CD4-positive, alpha-beta T cell (primary cell): ENCODE measurements around the gene NTM. TPM values are rescaled to one million over a fixed set of nuclear protein-coding genes. Genes with fewer than 3 reads are reported as not detected.

Source experiments
- ATAC-seq: fragments of 200-7000 bp; cut with Tn5 transposase; one replicate; pipeline ENCODE4 v1.10.0; 2022; ENCODE audit warnings: mild to moderate bottlenecking; ENCODE audit not compliant: poor library complexity
- CTCF ChIA-PET: fragments of 350-600 bp; sonication (Branson Sonifier 250); formaldehyde crosslinking; loops from one replicate; lab custom pipeline; 2021; ENCODE audit warnings: antibody characterized with exemption, inconsistent platforms; lab: Charles Lee
- POLR2A ChIA-PET: fragments of 350-600 bp; sonication (Branson Sonifier 250); formaldehyde crosslinking; loops from one replicate; lab custom pipeline; 2021; ENCODE audit warnings: antibody characterized with exemption, inconsistent platforms; lab: Charles Lee
- DNase-seq, 14 experiments: peaks; one replicate each; pipeline ENCODE4 v3.0.0-alpha.2; 2013 to 2020; ENCODE audit warnings: mixed read lengths in 2 of 14
- H3K27ac ChIP-seq, 2 donors: one replicate each; pipeline versions ENCODE4 v1.5.1 to v1.7.0; 2013; ENCODE audit warnings: low read length in 2 of 2, low read depth in 1 of 2, mild to moderate bottlenecking in 1 of 2
- H3K27me3 ChIP-seq, 2 experiments: 1 replicate in 1 of 2; 2 replicates in 1 of 2; pipeline versions ENCODE4 v1.6.1 to v1.7.0; 2013; ENCODE audit warnings: low read length in 2 of 2, control low read depth in 1 of 2, mild to moderate bottlenecking in 1 of 2, moderate library complexity in 1 of 2; ENCODE audit not compliant: insufficient read depth in 2 of 2, control insufficient read depth in 1 of 2
- H3K36me3 ChIP-seq: one replicate; pipeline ENCODE4 v1.6.1; 2013; ENCODE audit warnings: low read length, control low read depth; ENCODE audit not compliant: insufficient read depth
- H3K4me1 ChIP-seq: one replicate; pipeline ENCODE4 v1.6.1; 2013; ENCODE audit warnings: low read length, control low read depth; ENCODE audit not compliant: insufficient read depth
- H3K4me3 ChIP-seq: one replicate; pipeline ENCODE4 v1.5.1; 2013; ENCODE audit warnings: mild to moderate bottlenecking, low read length, moderate library complexity
- H3K9me3 ChIP-seq, 2 experiments: 1 replicate in 1 of 2; 2 replicates in 1 of 2; pipeline versions ENCODE4 v1.6.1 to v1.7.0; 2013; ENCODE audit warnings: low read length in 2 of 2, mild to moderate bottlenecking in 2 of 2, control low read depth in 1 of 2, moderate library complexity in 1 of 2; ENCODE audit not compliant: control insufficient read depth in 1 of 2, insufficient read depth in 1 of 2
- H3K27ac Mint-ChIP-seq: one replicate; pipeline ENCODE4 v1.8.0; 2020; ENCODE audit warnings: mixed read lengths
- H3K27me3 Mint-ChIP-seq: one replicate; pipeline ENCODE4 v1.8.0; 2021; ENCODE audit warnings: mixed read lengths
- H3K36me3 Mint-ChIP-seq: one replicate; pipeline ENCODE4 v1.8.0; 2021; ENCODE audit warnings: low read depth, mixed read lengths
- H3K4me1 Mint-ChIP-seq: one replicate; pipeline ENCODE4 v1.8.0; 2021; ENCODE audit warnings: low read depth, mixed read lengths
- H3K4me3 Mint-ChIP-seq: one replicate; pipeline ENCODE4 v1.8.0; 2020; ENCODE audit warnings: mild to moderate bottlenecking, mixed read lengths
- H3K9me3 Mint-ChIP-seq: one replicate; pipeline ENCODE4 v1.8.0; 2020; ENCODE audit warnings: mixed read lengths
- CTCF ChIP-seq: fragments of 200-600 bp; IDR thresholded peaks from one replicate; pipeline ENCODE4 v1.8.0; 2022; ENCODE audit warnings: antibody characterized with exemption, mild to moderate bottlenecking
- intact Hi-C, 2 experiments: fragments of 100-400 bp; cut with DNase I in 1 of 2; cut with micrococcal nuclease in 1 of 2; formaldehyde crosslinking; loops; one replicate each; pipeline versions ENCODE4 v1.15.1 to v1.9.0; 2023 to 2025; cut with DNase I, micrococcal nuclease
- total RNA-seq, 174 experiments: library from RNA in 2 of 174; stranded (reverse) in 2 of 174; gene quantifications; one replicate each; pipeline ENCODE4 v1.2.3 and lab custom pipeline; 2021 to 2026

The NTM gene
- total RNA-seq, 2 experiments from 2014 or later, result not detected

GRCh38 chr11:131642756-131643531 is 272.5 kb downstream of the NTM start:
- Mint-ChIP-seq H3K27me3 (no peaks in the 10 kb centered on the region), H3K9me3 (peaks cover 2% of the 10 kb centered on the region), H3K36me3 (no peaks in the 10 kb centered on the region), H3K4me1 (no peaks in the 10 kb centered on the region), H3K27ac (no peak overlapping the region), H3K4me3 (no peak overlapping the region)
- Histone ChIP-seq H3K4me3 (no peak overlapping the region), H3K27me3 (no peaks in the 10 kb centered on the region), H3K36me3 (no peaks in the 10 kb centered on the region), H3K9me3 (no peaks in the 10 kb centered on the region), H3K4me1 (no peaks in the 10 kb centered on the region), H3K27ac (no peak overlapping the region)
- POLR2A ChIA-PET, result no interaction called here
- no peak for TF ChIP-seq CTCF
- intact Hi-C loops, result no loop called here
- no peak for ATAC-seq
- CTCF ChIA-PET, result no interaction called here
- no peak for DNase-seq

- Histone ChIP-seq H3K36me3 (no peaks in the 10 kb centered on the region), H3K27me3 (no peaks in the 10 kb centered on the region), H3K9me3 (no peaks in the 10 kb centered on the region), H3K27ac (no peak overlapping the region), H3K4me1 (no peaks in the 10 kb centered on the region), H3K4me3 (no peak overlapping the region)
- no peak for DNase-seq
- Mint-ChIP-seq H3K27me3 (no peaks in the 10 kb centered on the region), H3K4me1 (no peaks in the 10 kb centered on the region), H3K4me3 (no peak overlapping the region), H3K36me3 (no peaks in the 10 kb centered on the region), H3K9me3 (peaks cover 2% of the 10 kb centered on the region), H3K27ac (no peak overlapping the region)
- CTCF ChIA-PET, result no interaction called here
- POLR2A ChIA-PET, result no interaction called here
- ATAC-seq, result no peak
- intact Hi-C loops, result no loop called here
- TF ChIP-seq CTCF, result no peak
These were observed 273.9 kb downstream of the NTM start for GRCh38 chr11:131644204-131644795.

- no peak for DNase-seq
- no peak overlapping the region for H3K4me3 ChIP-seq
- H3K27ac ChIP-seq, result no peak overlapping the region
- H3K36me3 ChIP-seq, result no peaks in the 10 kb centered on the region
- no peak for TF ChIP-seq CTCF
- no peak overlapping the region for H3K4me3 Mint-ChIP-seq
- no peaks in the 10 kb centered on the region for H3K27me3 Mint-ChIP-seq
- H3K9me3 Mint-ChIP-seq, result peaks cover 2% of the 10 kb centered on the region
- H3K36me3 Mint-ChIP-seq, result no peaks in the 10 kb centered on the region
- POLR2A ChIA-PET, result no interaction called here
- H3K27me3 ChIP-seq, result no peaks in the 10 kb centered on the region
- no peak for ATAC-seq
- no peaks in the 10 kb centered on the region for H3K9me3 ChIP-seq
- intact Hi-C loops, result no loop called here
- H3K4me1 Mint-ChIP-seq, result no peaks in the 10 kb centered on the region
- no peak overlapping the region for H3K27ac Mint-ChIP-seq
- H3K4me1 ChIP-seq, result no peaks in the 10 kb centered on the region
- CTCF ChIA-PET, result no interaction called here
These were observed 274.8 kb downstream of the NTM start for GRCh38 chr11:131645237-131645636.
